SK-N-SH (cell line): ENCODE results near the gene PXN. TPM values are rescaled to one million over a fixed set of nuclear protein-coding genes. Genes with fewer than 3 reads are reported as not detected.
"Not testable (repeated sequence)": the region's sequence is repeated elsewhere in the genome, so short reads cannot be mapped to it uniquely, and the experiment has no call there.

Source experiments
- CTCF ChIA-PET: fragments of 300-600, 350-600 bp; formaldehyde crosslinking; extraction: SDS; loops from one replicate; lab custom pipeline; 2021; lab: Yijun Ruan, JAX
- POLR2A ChIA-PET: fragments of 350-600 bp; sonication (Branson Sonifier 250); formaldehyde crosslinking; extraction: SDS; loops from one replicate; lab custom pipeline; 2020; ENCODE audit warnings: antibody characterized with exemption, inconsistent platforms; lab: Yijun Ruan, JAX
- DNase-seq: peaks from one replicate; pipeline ENCODE4 v3.0.0; 2012
- H2AFZ ChIP-seq: fragments of 200-600 bp; sonication (generic); 2 replicates; pipeline ENCODE4 v1.8.1; 2016; ENCODE audit warnings: antibody characterized with exemption, mild to moderate bottlenecking, low read depth
- H3F3A ChIP-seq: fragments of 200-600 bp; sonication (generic); replicated peaks from 2 replicates; pipeline ENCODE3; 2016; ENCODE audit warnings: antibody characterized with exemption, mild to moderate bottlenecking; ENCODE audit not compliant: insufficient read depth
- H3K27ac ChIP-seq, 2 experiments: fragments of 200-500 bp in 1 of 2; fragments of 200-600 bp in 1 of 2; sonication (Bioruptor generic) in 1 of 2; sonication (generic), shearing (Covaris generic) in 1 of 2; 2 replicates each; pipeline versions ENCODE4 v1.5.1 to v1.6.1; 2014 to 2016; ENCODE audit warnings: low read depth in 2 of 2, inconsistent platforms in 1 of 2, low read length in 1 of 2, mild to moderate bottlenecking in 1 of 2, mixed read lengths in 1 of 2
- H3K27me3 ChIP-seq: fragments of 200-600 bp; sonication (generic), shearing (Covaris generic); 2 replicates; pipeline ENCODE4 v1.6.1; 2016; ENCODE audit warnings: mixed run types; ENCODE audit not compliant: insufficient read depth
- H3K36me3 ChIP-seq, 2 experiments: fragments of 200-500 bp in 1 of 2; fragments of 200-600 bp in 1 of 2; sonication (Bioruptor generic) in 1 of 2; sonication (generic) in 1 of 2; replicated peaks in 1 of 2; 2 replicates each; pipeline versions ENCODE3 to v1.5.1; 2014 to 2016; ENCODE audit warnings: low read length in 1 of 2, mild to moderate bottlenecking in 1 of 2; ENCODE audit not compliant: insufficient read depth in 2 of 2, control insufficient read depth in 1 of 2
- H3K4me1 ChIP-seq, 2 experiments: fragments of 200-500 bp in 1 of 2; fragments of 200-600 bp in 1 of 2; sonication (Bioruptor generic) in 1 of 2; sonication (generic), shearing (Covaris generic) in 1 of 2; 2 replicates each; pipeline versions ENCODE4 v1.5.1 to v1.6.1; 2014 to 2016; ENCODE audit warnings: low read depth in 1 of 2, low read length in 1 of 2, mixed run types in 1 of 2; ENCODE audit not compliant: insufficient read depth in 2 of 2, control insufficient read depth in 1 of 2
- H3K4me2 ChIP-seq: fragments of 200-600 bp; sonication (generic), shearing (Covaris generic); 2 replicates; pipeline ENCODE4 v1.6.1; 2017; ENCODE audit warnings: mixed run types
- H3K4me3 ChIP-seq, 2 experiments: fragments of 200-500 bp in 1 of 2; fragments of 200-600 bp in 1 of 2; sonication (Bioruptor generic) in 1 of 2; sonication (generic), shearing (Covaris generic) in 1 of 2; 2 replicates each; pipeline versions ENCODE4 v1.5.1 to v1.8.1; 2014 to 2016; ENCODE audit warnings: low read depth in 2 of 2, inconsistent platforms in 1 of 2, low read length in 1 of 2, mild to moderate bottlenecking in 1 of 2, mixed read lengths in 1 of 2, moderate library complexity in 1 of 2
- H3K79me2 ChIP-seq: fragments of 200-600 bp; sonication (generic); 2 replicates; pipeline ENCODE4 v1.8.1; 2017; ENCODE audit warnings: mild to moderate bottlenecking; ENCODE audit not compliant: insufficient read depth
- H3K9ac ChIP-seq: fragments of 200-600 bp; sonication (generic); 2 replicates; pipeline ENCODE4 v1.6.1; 2017; ENCODE audit warnings: mixed run types
- H3K9me2 ChIP-seq: fragments of 200-600 bp; sonication (generic); 2 replicates; pipeline ENCODE4 v1.6.1; 2017; ENCODE audit warnings: mixed run types
- H3K9me3 ChIP-seq: fragments of 200-600 bp; sonication (generic); 2 replicates; pipeline ENCODE4 v1.6.1; 2017; ENCODE audit warnings: mixed run types, mild to moderate bottlenecking, moderate library complexity
- H4K20me1 ChIP-seq: fragments of 200-600 bp; sonication (generic); 2 replicates; pipeline ENCODE4 v1.6.1; 2017; ENCODE audit warnings: mild to moderate bottlenecking, mixed run types; ENCODE audit not compliant: insufficient read depth
- CTCF ChIP-seq: fragments of 200-600 bp; sonication (generic); IDR thresholded peaks from 2 replicates; pipeline ENCODE4 v1.6.1; 2017; ENCODE audit warnings: antibody characterized with exemption, mild to moderate bottlenecking, moderate library complexity
- FOSL2 ChIP-seq: IDR thresholded peaks from 2 replicates; pipeline ENCODE4 v1.4.0; 2012; ENCODE audit warnings: low read depth, mild to moderate bottlenecking, moderate library complexity, borderline replicate concordance
- IRF3 ChIP-seq: fragments of 150-350 bp; IDR thresholded peaks from 2 replicates; pipeline ENCODE4 v1.6.1; 2016; ENCODE audit warnings: mild to moderate bottlenecking, low read depth, low read length
- MEF2A ChIP-seq: IDR thresholded peaks from 2 replicates; pipeline ENCODE4 v1.4.0; 2012; ENCODE audit warnings: low read depth, borderline replicate concordance
- MXI1 ChIP-seq: IDR thresholded peaks from 2 replicates; pipeline ENCODE4 v1.6.1; 2012; ENCODE audit warnings: mild to moderate bottlenecking, low read depth, low read length, improper control_type of control experiment
- NFIC ChIP-seq: IDR thresholded peaks from 2 replicates; pipeline ENCODE4 v1.4.0; 2012; ENCODE audit warnings: borderline replicate concordance
- RCOR1 ChIP-seq: fragments of 150-350 bp; IDR thresholded peaks from 2 replicates; pipeline ENCODE4 v1.6.1; 2017; ENCODE audit warnings: antibody characterized with exemption, low read length
- SMC3 ChIP-seq: IDR thresholded peaks from 2 replicates; pipeline ENCODE4 v1.6.1; 2012; ENCODE audit warnings: low read depth, low read length, improper control_type of control experiment
- USF2 ChIP-seq: fragments of 150-350 bp; IDR thresholded peaks from 2 replicates; pipeline ENCODE4 v1.6.1; 2017; ENCODE audit warnings: antibody characterized with exemption, low read length, low read depth, borderline replicate concordance
- ZBTB33 ChIP-seq: IDR thresholded peaks from 2 replicates; pipeline ENCODE4 v1.4.0; 2012; ENCODE audit warnings: low read depth, borderline replicate concordance
- WGBS: methylation state at CpG from one replicate; pipeline ENCODE4 v1.1.6; 2017; ENCODE audit warnings: low lambda C conversion rate; 5-methylcytosine and 5-hydroxymethylcytosine counted together
- polyA plus RNA-seq, 3 experiments: library from polyadenylated mRNA; depleted of rRNA; stranded (reverse); fragments of >200 nt; gene quantifications; 2 replicates each; pipeline ENCODE4 v1.2.3, GENCODE V29; 2012

Gene PXN
- polyA plus RNA-seq, 1 of the 3 experiments (the other 2 are of a cell fraction) = 89.0 TPM

- Histone ChIP-seq H3K79me2 (peaks cover 99% of the 10 kb centered on the region), H3F3A (peaks cover 46% of the 10 kb centered on the region), H3K27ac (peak overlapping the region; percentile 86 to 93), H3K9me2 (no peaks in the 10 kb centered on the region), H3K4me2 (peak overlapping the region; percentile 83), H2AFZ (peak overlapping the region; percentile 73), H4K20me1 (peaks cover 33% of the 10 kb centered on the region), H3K36me3 (peaks cover 50 to 54% of the 10 kb centered on the region in 2 experiments), H3K9ac (peak overlapping the region; percentile 92), H3K27me3 (no peaks in the 10 kb centered on the region), H3K4me1 (peaks cover 17 to 29% of the 10 kb centered on the region in 2 experiments), H3K9me3 (no peaks in the 10 kb centered on the region), H3K4me3 (peak overlapping the region; percentile 67 to 88)
- WGBS = 0% methylated on average over 5 of the region's 18 CpGs
- no peak for TF ChIP-seq ZBTB33
- no peak for TF ChIP-seq SMC3
- no peak for TF ChIP-seq CTCF
- no peak for TF ChIP-seq MEF2A
- no peak for TF ChIP-seq USF2
- TF ChIP-seq RCOR1 = 0 out of 2 replicates have a peak, but pooled peaks have one; percentile 0
- TF ChIP-seq MXI1 = no peak
- TF ChIP-seq FOSL2 = 0 out of 2 replicates have a peak, but pooled peaks have one; percentile 1
- TF ChIP-seq IRF3 = no peak
- no peak for TF ChIP-seq NFIC
- CTCF ChIA-PET = no interaction called here
- DNase-seq = no peak
- POLR2A ChIA-PET = no interaction called here
Measured at GRCh38 chr12:120194226-120194533, 71.3 kb downstream of the PXN start.

GRCh38 chr12:120193286-120193685, 72.2 kb downstream of the PXN start:
- H3F3A ChIP-seq = peaks cover 38% of the 10 kb centered on the region
- WGBS = 67% methylated on average over 8 of the region's 8 CpGs
- H3K9me2 ChIP-seq, H3K9me3 ChIP-seq, H2AFZ ChIP-seq, POLR2A ChIA-PET, H3K27me3 ChIP-seq, H3K27ac ChIP-seq, DNase-seq: not testable (repeated sequence)
- H3K4me2 ChIP-seq = peak overlapping the region; percentile 83
- peak overlapping the region; percentile 92; the same call in 1 of the 2 replicates for H3K9ac ChIP-seq
- peaks cover 9 to 20% of the 10 kb centered on the region in 2 experiments for H3K4me1 ChIP-seq
- H3K36me3 ChIP-seq = peaks cover 48 to 51% of the 10 kb centered on the region in 2 experiments
- CTCF ChIA-PET = interaction anchor here (1.8 kb wide), 1 partner anchor 73 kb away, joined by 4 read pairs; the partner anchor contains the start of gene PXN
- peaks cover 99% of the 10 kb centered on the region for H3K79me2 ChIP-seq
- peaks cover 24% of the 10 kb centered on the region for H4K20me1 ChIP-seq
- peak overlapping the region; percentile 67 to 88 for H3K4me3 ChIP-seq
